Fibroblast of skin of scalp (primary cell): ENCODE results near the gene MPP1.

Experiments used
- DNase-seq: peaks from one replicate; pipeline ENCODE4 v3.0.0-alpha.2; 2013

MPP1 gene

GRCh38 chrX:154731881-154732280 lies 73.4 kb downstream of the MPP1 start:
- DNase-seq = no peak

- no peak for DNase-seq
These were observed 74.1 kb downstream of the MPP1 start for GRCh38 chrX:154731184-154731583.

- DNase-seq = peak; percentile 79
These were observed 74.9 kb downstream of the MPP1 start for GRCh38 chrX:154730253-154730891.

- DNase-seq = no peak
These were observed 75.8 kb downstream of the MPP1 start for GRCh38 chrX:154729439-154729838.
